Breast epithelium (tissue), 3 donors: ENCODE measurements around the gene KCNN3.

ENCODE experiments used
- POLR2A ChIP-seq: fragments of 450-650 bp; IDR thresholded peaks from one replicate; pipeline ENCODE4 v1.6.1; 2016; ENCODE audit warnings: antibody characterized with exemption, mild to moderate bottlenecking, moderate library complexity
- TF ChIP-seq, protein P1 (sequence below), 3 donors: fragments of 450-650 bp; IDR thresholded peaks; one replicate each; pipeline ENCODE4 v1.5.1; 2016 to 2017; ENCODE audit warnings: antibody characterized with exemption in 3 of 3, mild to moderate bottlenecking in 3 of 3, moderate library complexity in 3 of 3

DNA sequence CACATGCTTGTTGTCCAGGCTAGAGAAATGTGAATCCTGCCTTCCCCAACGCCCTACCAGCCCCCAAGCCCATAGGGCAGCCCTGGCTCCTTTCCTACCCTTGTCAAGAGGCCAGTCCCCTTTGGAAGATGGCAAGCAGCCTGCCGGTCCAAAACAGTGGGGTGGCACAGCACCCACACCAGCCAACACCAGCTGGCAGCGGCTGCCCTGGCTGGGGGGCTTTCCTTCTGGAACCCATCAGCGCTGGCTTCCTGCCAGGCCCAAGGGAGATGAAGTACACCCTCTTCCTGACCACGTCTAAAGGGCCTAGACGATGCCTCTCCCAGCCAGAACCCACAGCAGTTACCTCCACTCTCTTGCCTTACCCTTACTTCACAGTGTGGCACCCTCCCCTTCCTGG, 24.2 kb downstream of the KCNN3 start:
- TF ChIP-seq, protein P1, sequence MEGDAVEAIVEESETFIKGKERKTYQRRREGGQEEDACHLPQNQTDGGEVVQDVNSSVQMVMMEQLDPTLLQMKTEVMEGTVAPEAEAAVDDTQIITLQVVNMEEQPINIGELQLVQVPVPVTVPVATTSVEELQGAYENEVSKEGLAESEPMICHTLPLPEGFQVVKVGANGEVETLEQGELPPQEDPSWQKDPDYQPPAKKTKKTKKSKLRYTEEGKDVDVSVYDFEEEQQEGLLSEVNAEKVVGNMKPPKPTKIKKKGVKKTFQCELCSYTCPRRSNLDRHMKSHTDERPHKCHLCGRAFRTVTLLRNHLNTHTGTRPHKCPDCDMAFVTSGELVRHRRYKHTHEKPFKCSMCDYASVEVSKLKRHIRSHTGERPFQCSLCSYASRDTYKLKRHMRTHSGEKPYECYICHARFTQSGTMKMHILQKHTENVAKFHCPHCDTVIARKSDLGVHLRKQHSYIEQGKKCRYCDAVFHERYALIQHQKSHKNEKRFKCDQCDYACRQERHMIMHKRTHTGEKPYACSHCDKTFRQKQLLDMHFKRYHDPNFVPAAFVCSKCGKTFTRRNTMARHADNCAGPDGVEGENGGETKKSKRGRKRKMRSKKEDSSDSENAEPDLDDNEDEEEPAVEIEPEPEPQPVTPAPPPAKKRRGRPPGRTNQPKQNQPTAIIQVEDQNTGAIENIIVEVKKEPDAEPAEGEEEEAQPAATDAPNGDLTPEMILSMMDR (IDR thresholded peaks at IDR 0.05): no peak
- TF ChIP-seq POLR2A: no peak
